Measurements from ENCODE around the gene KCNIP1.

DNA sequence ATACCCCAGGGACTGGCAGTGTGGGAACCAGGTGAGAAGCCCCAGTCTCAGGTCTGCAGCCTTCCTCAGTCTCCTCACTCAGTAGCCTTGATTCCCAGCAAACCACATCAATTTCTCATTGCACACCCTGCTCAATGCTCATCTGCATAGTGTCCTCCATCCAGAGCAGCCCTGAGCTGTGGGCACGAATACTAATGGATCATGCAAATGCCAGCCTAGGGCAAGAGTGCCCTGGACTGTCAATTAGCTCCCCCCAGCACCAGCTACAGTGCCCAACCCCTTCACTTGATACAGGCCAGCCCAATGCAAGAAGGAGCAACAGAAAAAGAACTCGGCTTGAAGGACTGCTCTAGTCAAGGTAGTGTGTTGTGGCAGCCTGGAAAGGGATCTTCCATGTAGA is 9.8 kb upstream of the KCNIP1 start:
- TF ChIP-seq POLR2A (IDR thresholded peaks at IDR 0.05; ENCODE audit: control extremely low read depth in 1 of 2, low read depth in 2 of 2, low read length in 2 of 2): no peak
- TF ChIP-seq POLR2AphosphoS5 (IDR thresholded peaks at IDR 0.05; ENCODE audit: low read depth, low read length): no peak
- TF ChIP-seq, protein P1, sequence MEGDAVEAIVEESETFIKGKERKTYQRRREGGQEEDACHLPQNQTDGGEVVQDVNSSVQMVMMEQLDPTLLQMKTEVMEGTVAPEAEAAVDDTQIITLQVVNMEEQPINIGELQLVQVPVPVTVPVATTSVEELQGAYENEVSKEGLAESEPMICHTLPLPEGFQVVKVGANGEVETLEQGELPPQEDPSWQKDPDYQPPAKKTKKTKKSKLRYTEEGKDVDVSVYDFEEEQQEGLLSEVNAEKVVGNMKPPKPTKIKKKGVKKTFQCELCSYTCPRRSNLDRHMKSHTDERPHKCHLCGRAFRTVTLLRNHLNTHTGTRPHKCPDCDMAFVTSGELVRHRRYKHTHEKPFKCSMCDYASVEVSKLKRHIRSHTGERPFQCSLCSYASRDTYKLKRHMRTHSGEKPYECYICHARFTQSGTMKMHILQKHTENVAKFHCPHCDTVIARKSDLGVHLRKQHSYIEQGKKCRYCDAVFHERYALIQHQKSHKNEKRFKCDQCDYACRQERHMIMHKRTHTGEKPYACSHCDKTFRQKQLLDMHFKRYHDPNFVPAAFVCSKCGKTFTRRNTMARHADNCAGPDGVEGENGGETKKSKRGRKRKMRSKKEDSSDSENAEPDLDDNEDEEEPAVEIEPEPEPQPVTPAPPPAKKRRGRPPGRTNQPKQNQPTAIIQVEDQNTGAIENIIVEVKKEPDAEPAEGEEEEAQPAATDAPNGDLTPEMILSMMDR (IDR thresholded peaks at IDR 0.05; ENCODE audit: control extremely low read depth in 1 of 3, insufficient read depth in 1 of 3, low read depth in 1 of 3, low read length in 3 of 3): no peak
- no peak for TF ChIP-seq JUN (IDR thresholded peaks at IDR 0.05; ENCODE audit: low read depth, low read length)
- TF ChIP-seq CREB1 (IDR thresholded peaks at IDR 0.05): no peak
- no peak for TF ChIP-seq NRF1 (IDR thresholded peaks at IDR 0.05; ENCODE audit: low read depth, low read length)
- no peak for TF ChIP-seq SRF (IDR thresholded peaks at IDR 0.05; ENCODE audit: low read depth, low read length)

All from H1 (cell line).